ENCODE data around the gene TTC39C.
"Not testable (repeated sequence)": the region's sequence is repeated elsewhere in the genome, so short reads cannot be mapped to it uniquely, and the experiment has no call there.

Gene TTC39C

DNA sequence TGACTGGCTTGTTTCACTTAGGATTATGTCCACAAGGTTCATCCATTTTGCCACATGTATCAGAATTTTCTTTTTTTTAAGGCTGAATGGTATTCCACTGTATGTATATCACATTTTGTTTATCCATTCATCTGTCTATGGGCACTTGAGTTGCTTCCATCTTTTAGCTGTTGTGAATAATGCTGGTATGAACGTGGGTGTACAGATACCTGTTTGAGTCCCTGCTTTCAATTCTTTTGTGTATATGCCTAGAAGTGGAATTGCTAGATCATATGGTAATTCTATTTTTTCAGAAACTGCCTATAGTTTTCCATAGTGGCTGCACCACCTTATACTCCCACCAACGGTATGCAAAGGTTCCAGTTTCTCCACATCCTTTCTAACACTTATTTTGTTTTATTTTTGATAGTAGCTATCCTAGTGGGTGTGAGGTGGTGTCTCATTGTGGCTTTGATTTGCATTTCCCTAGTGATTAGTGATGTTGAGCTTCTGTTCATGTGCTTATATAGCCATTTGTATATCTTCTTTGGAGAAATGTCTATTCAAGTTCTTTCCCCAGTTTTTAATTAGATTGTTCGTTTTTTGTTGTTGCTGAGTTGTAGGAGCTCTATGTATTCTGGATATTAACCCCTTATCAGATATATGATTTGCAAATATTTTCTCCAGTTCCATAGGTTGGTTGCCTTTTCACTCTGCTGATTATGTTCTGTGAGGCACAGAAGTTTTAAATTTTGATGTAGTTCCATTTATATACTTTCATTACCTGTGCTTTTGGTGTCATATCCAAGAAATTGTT lies 40.7 kb downstream of the TTC39C start:
- FAIRE-seq, result no peak

DNA sequence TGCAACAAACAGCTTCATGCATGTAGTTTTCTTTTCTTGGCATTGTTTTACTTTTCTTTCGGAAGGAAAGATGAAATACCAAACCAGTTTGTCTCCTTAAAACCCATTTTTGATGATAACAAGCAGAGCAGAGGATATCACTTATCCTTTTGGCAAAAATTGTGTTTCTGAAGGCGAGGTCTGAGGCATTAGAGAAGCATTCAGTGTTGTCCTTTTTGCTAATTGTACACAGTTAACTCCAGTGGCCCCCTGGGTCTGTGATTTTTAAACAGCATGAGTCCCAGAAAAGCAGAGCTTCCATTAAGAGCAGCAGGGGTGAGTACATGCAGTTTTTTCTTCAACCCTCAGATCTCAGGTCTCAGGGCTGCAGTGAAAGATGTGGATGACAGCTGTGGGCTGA lies 41.3 kb downstream of the TTC39C start:
- peak; percentile 82 for FAIRE-seq

DNA sequence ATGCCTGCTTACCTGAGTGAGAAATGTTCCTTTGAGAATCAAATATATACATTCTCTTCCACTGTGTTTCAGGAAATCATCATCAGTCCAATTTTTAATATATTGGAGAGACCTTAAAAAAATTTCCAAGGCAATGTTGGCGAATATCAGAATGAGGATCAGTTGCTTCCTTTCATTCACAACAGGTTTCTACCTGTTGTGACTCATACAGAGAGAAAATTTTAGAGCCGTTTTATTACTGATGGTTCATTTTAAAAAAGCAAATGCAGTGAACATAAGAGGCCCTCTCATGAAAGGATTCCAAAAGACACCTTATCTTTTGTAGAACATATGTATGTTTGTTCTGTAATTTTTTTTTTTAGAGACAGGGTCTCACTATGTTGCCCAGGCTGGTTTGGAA lies 42.0 kb downstream of the TTC39C start:
- FAIRE-seq, result no peak

DNA sequence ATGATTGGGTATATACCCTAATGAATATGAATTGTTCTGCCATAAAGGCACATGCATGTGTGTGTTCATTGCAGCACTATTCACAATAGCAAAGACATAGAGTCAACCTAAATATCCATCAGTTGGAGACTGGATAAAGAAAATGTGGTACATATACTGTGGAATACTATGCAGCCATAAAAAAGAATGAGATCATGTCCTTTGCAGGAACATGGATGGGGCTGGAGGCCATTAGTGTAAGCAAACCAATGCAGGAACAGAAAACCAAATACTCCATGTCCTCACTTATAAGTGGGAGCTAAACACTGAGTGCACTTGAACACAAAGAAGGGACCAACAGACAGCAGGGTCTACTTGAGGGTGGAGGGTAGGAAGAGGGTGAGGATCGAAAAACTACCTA lies 43.2 kb downstream of the TTC39C start:
- no peak for FAIRE-seq

DNA sequence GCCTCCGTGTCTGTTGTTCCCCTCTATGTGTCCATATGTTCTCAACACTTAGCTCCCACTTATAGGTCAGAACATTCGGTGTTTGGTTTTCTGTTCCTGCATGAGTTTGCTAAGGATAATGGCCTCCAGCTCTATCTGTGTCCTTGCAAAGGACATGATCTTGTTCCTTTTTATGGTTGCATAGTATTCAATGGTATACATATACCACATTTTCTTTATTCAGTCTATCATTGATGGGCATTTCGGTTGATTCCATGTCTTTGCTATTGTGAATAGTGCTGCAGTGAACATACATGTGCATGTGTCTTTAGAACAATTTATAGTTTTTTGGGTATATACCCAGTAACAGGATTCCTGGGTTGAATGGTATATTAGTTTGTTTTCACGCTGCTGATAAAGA lies 44.8 kb downstream of the TTC39C start:
- FAIRE-seq, result not testable (repeated sequence)

DNA sequence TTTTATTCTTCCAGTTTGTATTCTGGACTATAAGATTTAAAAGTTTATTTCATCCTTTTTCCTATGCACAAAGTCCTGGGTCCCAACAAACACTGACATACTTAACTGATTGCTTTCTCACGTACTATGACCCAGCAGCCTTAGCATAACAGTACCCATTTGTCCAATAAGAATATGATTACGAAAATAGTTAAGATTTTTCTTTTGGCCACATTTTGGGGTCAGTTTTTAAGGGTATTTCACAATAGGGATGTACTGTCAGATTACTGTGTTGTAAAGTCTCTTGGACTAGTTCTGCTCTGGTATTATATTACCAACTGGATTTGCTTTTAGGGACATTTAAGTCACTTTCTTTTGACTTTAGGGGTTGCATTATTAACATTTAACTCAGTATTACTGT lies 46.1 kb downstream of the TTC39C start:
- FAIRE-seq, result no peak

DNA sequence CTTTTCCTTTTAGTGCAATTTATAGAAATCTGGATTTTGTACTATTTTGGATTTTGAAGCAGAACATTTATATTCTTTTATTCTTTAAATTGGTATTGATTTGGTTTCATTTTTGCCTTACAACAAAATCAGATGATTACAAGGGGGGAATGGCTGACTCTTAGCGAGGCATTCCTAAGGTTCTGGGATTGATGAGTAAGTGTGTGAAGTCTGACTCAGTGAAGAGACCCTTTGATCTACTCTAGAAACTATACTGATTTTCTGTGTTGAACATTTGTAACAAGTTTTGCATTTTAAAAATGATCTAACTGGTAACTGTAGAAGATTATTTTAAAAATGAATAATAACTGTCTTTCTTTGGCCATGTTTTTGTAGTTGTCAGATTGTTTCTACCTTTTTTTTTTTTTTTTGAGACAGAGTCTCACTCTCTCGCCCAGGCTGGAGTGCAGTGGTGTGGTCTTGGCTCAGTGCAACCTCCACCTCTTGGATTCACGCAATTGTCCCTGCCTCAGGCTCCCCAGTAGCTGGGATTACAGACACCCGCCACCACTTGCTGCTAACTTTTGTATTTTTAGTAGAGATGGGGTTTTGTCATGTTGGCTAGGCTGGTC lies 48.7 kb downstream of the TTC39C start:
- no peak for FAIRE-seq

DNA sequence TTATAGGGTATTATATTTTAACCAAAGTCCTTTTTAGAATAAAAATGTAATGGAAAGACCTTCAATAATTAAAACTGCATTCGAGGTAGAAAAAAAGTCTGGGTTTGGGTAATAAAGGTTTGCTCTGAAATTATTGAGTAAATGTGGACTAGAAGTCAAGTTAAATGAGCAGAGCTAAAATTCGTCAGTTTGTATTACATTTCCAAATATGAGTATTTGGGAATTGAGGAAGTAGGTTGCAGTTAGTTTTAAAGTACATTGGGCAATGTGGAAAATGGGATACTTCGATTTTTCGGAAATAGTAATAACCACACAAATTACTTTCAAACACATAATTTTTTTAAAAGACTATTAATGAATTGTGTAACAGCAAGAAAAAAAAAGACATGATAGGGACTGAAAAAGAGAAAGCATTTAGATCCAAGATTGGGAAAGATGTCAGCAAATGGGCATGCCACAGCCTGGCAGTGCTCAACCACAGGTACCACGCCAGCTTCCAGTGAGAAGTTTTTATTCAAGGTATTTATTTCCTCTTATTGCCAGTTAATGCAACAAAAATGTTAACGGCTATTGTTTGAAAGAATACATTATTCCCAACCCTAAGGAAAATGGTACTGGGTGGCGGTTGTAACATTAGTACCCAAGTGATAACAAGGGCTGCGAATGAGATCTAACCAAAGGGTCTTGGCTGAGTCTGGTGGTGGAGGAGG lies 50.0 kb downstream of the TTC39C start:
- no peak for FAIRE-seq

DNA sequence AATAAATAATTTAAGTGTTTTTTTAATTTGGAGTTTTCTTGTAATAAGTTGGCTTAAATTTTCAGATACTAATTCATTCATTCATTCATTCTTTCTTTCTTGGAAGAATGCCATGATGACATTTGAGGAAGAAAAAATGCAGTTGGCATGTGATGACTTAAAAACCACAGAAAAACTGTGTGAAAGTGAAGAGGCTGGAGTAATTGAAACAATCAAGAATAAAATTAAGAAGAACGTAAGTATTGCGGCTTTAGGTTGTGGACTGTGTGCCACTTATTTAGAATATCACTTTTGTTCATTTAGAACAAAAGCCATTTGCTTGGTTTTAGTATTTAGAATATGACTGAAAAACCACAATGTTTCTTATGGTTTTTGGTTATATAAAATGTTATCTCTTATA lies 51.4 kb downstream of the TTC39C start:
- FAIRE-seq, result peak; percentile 45

DNA sequence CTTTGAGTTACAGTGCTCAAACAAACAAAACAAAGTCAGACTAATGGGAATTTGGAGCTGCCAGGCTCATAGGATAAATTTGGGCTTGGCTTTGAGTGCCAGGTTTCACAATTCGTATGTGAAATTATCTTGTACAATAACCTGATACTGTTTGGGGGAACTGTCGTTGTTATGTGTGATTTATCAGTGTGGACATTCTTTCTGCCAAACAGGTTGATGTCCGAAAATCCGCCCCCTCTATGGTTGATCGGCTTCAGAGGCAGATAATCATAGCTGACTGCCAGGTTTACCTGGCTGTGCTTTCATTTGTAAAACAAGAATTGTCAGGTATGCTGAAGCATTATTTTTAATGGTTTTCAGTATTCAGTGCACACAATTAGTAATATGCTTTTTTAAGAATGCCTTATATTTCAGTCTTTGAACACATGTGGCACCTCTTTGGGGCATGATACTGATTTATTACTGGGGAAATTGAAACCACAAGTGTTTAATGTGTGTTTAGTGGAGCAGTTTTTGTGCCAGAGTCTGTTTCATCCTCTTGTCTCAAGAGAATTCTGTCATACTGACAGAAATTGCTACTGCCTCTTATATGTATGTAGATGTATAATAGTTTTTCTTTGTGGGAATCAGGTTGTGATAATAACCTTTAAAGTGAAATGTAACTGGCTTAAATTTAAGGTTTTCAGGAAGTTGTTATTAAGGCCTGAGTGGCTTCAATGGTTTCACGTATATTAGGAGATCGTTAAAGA lies 54.6 kb downstream of the TTC39C start:
- no peak for FAIRE-seq

DNA sequence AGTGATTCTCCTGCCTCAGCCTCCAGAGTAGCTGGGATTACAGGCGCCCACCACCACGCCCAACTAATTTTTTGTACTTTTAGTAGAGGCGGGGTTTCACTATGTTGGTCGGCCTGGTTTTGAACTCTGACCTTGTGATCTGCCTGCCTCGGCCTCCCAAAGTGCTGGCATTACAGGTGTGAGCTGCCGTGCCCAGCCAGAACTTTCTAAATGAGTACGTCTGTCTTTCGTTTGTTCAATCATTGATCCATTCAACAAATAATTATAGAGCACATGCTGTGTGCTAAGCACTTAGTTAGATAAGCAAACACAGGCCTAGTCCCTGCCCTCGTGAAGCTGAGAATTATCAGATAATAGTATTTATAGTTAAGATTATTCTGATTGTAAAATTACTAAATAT lies 56.5 kb downstream of the TTC39C start:
- no peak for FAIRE-seq

DNA sequence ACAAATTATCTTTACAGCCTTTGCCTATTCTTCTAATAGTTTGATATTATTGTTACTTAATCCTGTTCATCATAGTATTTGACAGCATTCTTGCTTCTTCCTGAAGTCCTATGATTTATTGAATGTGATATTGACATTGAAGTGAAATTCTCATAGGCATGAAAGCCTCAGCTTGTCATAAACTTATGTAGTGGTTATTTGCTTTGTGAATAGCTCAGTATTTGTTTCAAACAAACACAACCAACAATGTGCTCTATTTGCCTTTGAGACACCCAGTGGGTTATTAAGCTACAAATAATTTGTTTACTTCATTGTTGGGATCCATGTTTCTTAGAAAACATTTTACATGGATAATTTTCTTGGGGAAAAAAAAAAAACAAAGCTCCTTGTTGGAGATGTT lies 57.2 kb downstream of the TTC39C start:
- FAIRE-seq, result no peak

DNA sequence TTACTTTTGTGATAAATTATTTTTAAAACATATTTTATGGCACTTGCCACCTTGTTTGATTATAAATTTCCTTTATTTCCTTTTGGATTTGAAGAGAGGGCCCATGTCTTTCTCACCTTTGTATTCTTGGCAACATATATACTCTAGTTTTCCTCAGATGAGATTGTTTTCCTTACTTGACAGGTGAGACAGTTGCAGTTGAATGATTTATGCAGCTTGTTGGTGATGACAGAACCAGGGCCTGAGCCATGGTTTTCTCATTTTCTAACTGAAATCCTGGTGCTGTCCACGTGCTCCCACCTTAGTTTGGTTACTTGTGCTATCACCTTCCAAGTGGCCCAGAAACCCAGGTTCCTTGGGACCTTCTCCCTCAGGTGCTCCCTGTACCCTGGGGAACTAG lies 58.2 kb downstream of the TTC39C start:
- FAIRE-seq, result no peak

DNA sequence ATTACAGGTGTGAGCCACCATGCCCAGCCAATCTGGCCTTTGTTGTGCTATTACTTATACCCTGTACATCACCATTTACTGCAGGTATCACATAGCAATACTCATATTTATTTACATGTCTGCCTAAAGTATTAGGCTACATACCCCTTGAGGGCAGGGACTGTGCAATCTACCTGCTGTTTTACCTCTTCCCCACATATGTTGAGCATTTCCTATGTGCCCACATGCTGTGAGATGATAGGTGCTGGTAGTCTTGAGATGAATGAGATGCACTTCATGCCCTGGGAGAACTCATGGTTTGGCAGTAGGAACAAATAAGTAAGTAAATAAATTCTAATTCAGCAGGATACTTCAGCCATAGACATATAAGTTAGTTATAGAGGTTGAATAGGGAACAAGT lies 59.2 kb downstream of the TTC39C start:
- no peak for FAIRE-seq

DNA sequence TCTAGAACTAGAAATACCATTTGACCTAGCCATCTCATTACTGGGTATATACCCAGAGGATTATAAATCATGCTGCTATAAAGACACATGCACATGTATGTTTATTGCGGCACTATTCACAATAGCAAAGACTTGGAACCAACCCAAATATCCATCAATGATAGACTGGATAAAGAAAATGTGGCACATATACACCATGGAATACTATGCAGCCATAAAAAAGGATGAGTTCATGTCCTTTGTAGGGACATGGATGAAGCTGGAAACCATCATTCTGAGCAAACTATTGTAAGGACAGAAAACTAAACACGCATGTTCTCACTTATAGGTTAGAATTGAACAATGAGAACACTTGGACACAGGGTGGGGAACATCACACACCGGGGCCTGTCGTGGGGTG lies 60.2 kb downstream of the TTC39C start:
- not testable (repeated sequence) for FAIRE-seq

DNA sequence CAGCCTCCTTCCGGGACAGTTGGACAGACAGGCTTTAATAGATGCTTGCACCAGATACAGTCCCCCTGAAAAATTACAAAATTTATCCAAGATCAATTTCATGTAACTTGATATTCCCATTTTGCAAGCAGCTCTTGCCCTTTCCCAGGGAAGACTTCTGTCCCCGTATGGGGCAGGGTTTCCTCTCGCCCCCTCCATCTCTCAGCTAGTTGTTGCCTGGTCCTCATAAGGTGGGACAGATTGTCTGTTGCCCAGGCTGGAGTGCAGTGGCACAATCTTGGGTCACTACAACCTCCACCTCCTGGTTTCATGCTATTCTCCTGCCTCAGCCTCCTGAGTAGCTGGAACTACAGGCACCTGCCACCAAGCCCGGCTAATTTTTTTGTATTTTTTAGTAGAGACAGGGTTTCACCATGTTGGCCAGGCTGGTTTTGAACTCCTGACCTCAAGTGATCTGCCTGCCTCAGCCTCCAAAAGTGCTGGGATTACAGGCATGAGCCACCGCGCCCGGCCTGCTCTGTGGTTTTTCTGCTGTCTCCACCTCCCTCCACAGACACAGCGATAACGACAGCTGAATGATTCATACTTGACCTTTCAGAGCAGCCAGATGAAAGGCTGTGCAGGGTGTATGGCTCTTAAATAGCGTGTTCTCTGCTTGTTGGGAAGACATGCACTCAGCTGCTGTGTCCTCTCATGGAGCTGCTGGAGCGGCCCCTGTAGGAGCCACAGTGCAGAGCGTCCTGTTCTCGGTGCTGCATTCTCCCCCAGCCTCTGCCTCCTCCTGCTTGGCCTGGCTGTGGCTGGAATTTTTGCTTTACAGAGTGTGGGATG lies 61.4 kb downstream of the TTC39C start:
- FAIRE-seq, result no peak

DNA sequence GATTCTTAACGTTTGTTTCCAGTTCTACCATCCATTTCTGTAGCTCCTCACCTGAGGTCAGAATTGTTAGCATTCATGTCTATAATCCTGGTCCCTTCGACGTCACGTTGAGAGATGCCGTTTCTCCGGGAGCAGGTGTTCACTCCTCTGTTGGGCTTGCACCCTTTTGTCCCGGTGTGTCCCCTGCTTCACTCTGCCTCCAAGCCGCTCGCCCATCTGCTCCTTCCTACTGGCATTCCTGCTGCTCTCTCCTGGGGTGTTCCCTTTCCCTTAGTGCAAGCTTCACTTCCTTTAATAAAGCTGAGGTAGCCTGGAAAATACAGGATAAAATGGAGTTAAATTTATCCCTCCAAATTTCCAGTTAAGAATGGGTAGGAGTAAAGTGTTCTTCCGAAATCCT lies 62.4 kb downstream of the TTC39C start:
- FAIRE-seq, result no peak

DNA sequence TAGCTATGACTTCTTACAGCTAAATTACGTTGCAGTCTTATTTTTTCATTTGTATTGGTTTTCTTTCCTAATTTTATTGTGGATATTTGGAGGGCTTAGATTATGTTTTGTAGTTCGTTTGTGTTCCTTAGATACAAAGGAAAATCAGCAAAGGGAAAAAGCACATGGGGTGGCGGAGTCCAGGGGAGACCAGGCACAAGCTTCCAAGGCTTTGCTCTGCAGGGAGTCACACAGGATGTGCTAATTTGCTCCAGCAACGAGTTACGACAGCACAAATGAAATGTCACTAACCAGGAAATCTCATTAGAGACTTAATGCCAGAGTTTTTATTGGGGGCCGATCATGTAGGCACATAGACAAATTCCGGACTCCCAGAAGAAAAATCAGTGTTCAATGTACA lies 63.8 kb downstream of the TTC39C start:
- no peak for FAIRE-seq

DNA sequence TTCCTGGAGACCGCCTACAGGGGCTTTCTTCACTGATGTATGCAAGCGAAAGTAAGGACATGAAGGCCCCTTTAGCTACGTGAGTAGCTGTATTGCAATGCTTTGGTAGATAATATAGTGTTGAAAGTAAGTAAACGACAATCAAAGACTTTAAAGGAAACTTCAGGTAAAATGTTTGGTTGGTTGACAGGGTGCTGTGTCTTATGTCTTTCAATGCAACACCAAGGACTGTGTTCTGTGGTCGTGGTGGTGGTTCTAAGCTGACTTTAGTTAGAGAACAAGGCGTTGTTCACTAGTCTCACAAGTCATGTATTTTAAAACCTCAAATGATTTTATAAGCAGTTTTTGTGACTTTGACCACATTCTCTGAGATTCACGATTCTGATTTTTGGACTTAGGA lies 66.3 kb downstream of the TTC39C start:
- no peak for FAIRE-seq

DNA sequence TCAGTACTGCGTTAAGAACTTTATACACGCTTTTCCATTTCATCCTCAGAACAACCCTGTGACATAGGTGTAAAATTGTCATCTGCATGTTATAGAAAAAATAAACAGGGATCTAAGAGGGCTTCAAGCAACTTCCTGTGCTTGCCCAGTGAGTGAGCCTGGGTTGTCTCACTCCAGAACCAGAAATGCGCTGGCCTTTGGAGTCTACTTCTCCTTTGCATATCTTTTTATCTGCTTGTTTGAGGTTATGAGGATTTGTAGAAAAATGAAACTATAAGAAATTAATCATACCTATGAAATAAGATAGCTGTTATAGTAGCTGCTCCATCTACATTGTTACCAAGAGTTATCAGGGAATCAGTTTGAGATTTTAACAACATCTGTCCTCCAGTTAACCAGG lies 69.0 kb downstream of the TTC39C start:
- FAIRE-seq, result no peak

DNA sequence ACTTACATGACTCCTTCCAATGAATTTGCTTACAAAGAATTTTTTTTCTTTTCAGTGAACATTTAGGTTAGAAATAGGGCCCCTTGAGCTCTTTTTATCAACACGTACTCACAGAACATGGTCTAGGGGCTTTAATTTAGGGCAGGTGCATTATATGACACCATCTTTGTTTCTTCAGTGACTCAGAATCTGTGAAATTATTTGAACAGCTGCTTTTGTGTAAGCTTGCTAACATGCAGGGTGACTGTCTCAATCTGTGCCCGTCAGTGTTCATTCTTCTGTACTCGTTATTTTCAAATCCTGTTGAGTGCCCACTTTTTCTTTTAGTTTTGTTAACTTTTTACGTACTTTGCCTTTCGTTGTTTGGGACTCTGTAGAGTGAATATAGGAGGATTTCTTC lies 71.5 kb downstream of the TTC39C start:
- FAIRE-seq, result no peak

DNA sequence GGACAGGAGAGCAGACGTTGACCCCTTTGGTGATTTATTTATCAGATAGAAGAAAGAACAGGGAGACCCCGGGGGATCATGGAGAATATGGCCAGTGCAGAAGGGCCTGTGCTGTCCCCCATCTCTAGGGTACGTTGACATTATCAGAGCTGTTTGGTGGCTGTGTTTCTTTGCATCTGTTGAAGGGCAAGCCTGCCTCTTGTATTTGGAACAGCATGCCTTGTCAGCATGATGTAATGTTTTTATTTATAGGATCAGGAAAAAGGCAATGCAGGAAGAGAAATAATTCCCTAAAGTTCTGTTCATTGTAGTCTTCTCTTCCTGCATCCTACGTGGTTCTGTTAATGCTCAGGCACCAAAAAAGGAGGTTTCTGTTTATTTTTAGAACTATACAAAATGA lies 74.5 kb downstream of the TTC39C start:
- no peak for FAIRE-seq

Measured in endometrium (tissue), 2 donors.